ENCODE measurements around the gene SLC12A1. TPM values are rescaled to one million over a fixed set of nuclear protein-coding genes. Genes with fewer than 3 reads are reported as not detected.
A peak's percentile ranks its signal among the peaks of the same experiment; 100 is the strongest.
"Not testable (repeated sequence)": the region's sequence is repeated elsewhere in the genome, so short reads cannot be mapped to it uniquely, and the experiment has no call there.

SLC12A1 gene
- total RNA-seq, 1 experiment from 2014 or later = not detected

GRCh38 chr15:48297668-48298067, 91.6 kb downstream of the SLC12A1 start:
- no peak for DNase-seq (ENCODE audit: low read depth in 1 of 2, low spot score in 2 of 2)
- Histone ChIP-seq H3K27me3 (replicated peaks) (no peaks in the 10 kb centered on the region), H3K36me3 (no peaks in the 10 kb centered on the region), H3K4me1 (replicated peaks) (no peaks in the 10 kb centered on the region), H3K9me3 (replicated peaks) (no peaks in the 10 kb centered on the region; the same call in 1 of the 2 replicates), H3K4me3 (no peak overlapping the region), H3K27ac (no peak overlapping the region)

- Histone ChIP-seq H3K27ac (no peak overlapping the region), H3K36me3 (no peaks in the 10 kb centered on the region), H3K9me3 (replicated peaks) (no peaks in the 10 kb centered on the region; the same call in 1 of the 2 replicates), H3K4me1 (replicated peaks) (no peaks in the 10 kb centered on the region), H3K27me3 (replicated peaks) (no peaks in the 10 kb centered on the region), H3K4me3 (no peak overlapping the region)
- no peak for DNase-seq (ENCODE audit: low read depth in 1 of 2, low spot score in 2 of 2)
These were observed 92.8 kb downstream of the SLC12A1 start for GRCh38 chr15:48298914-48299313.

DNA sequence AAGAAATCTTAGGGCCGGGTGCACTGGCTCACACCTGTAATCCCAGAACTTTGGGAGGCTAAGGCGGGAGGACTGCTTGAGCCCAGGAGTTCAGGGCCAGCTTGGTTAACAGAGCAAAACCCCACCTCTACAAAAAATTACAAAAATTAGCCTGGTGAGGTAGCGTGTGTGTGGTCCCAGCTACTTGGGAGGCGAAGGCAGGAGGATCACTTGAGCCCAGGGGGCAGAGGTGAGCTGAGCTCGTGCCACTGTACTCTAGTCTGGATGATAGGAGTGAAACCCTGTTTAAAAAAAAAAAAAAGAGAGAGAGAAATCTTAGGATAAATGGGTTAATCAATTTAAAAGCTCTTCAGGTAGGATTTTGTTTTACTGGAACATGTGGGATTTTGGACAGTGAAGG, 93.9 kb downstream of the SLC12A1 start:
- Histone ChIP-seq H3K4me3 (no peak overlapping the region), H3K9me3 (replicated peaks) (no peaks in the 10 kb centered on the region; the same call in 1 of the 2 replicates), H3K4me1 (replicated peaks) (no peaks in the 10 kb centered on the region), H3K27me3 (replicated peaks) (no peaks in the 10 kb centered on the region), H3K27ac (no peak overlapping the region), H3K36me3 (no peaks in the 10 kb centered on the region)
- DNase-seq (ENCODE audit: low read depth in 1 of 2, low spot score in 2 of 2) = peak in 1 of 2 experiments; percentile 12

- no peak for DNase-seq (ENCODE audit: low read depth in 1 of 2, low spot score in 2 of 2)
- no peak overlapping the region for H3K27ac ChIP-seq
- no peak overlapping the region for H3K4me3 ChIP-seq
- H3K27me3 ChIP-seq (replicated peaks) = no peaks in the 10 kb centered on the region
- no peaks in the 10 kb centered on the region for H3K4me1 ChIP-seq (replicated peaks)
- no peaks in the 10 kb centered on the region for H3K36me3 ChIP-seq
- no peaks in the 10 kb centered on the region for H3K9me3 ChIP-seq (replicated peaks)
These were observed 98.3 kb downstream of the SLC12A1 start for GRCh38 chr15:48304398-48304797.

GRCh38 chr15:48306639-48307038, 100.5 kb downstream of the SLC12A1 start:
- no peak overlapping the region for H3K4me3 ChIP-seq
- H3K9me3 ChIP-seq (replicated peaks) = no peaks in the 10 kb centered on the region
- H3K27me3 ChIP-seq (replicated peaks) = no peaks in the 10 kb centered on the region
- DNase-seq (ENCODE audit: low read depth in 1 of 2, low spot score in 2 of 2) = no peak
- no peaks in the 10 kb centered on the region for H3K4me1 ChIP-seq (replicated peaks)
- H3K36me3 ChIP-seq = no peaks in the 10 kb centered on the region
- H3K27ac ChIP-seq = no peak overlapping the region

DNA sequence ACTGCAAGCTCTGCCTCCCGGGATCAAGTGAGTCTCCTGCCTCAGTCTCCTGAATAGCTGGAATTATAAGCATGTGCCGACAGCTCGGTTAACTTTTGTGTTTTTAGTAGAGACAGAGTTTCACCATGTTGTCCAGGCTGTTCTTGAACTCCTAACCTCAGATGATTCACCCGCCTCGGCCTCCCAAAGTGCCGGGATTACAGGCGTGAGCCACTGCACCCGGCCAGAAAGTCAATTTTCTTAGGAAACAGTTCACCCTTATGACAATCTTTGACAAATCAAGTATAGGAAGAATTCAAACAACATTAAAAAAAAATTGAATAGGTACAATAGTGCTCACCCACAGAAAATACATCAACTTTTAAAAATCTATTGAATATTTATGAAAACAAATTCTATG, 101.5 kb downstream of the SLC12A1 start:
- no peak for DNase-seq (ENCODE audit: low read depth in 1 of 2, low spot score in 2 of 2)
- Histone ChIP-seq H3K9me3 (replicated peaks) (no peaks in the 10 kb centered on the region), H3K4me3 (no peak overlapping the region), H3K27ac (no peak overlapping the region), H3K4me1 (replicated peaks) (no peaks in the 10 kb centered on the region), H3K36me3 (no peaks in the 10 kb centered on the region), H3K27me3 (replicated peaks) (no peaks in the 10 kb centered on the region)

- Histone ChIP-seq H3K4me1 (replicated peaks) (no peaks in the 10 kb centered on the region), H3K9me3 (replicated peaks) (no peaks in the 10 kb centered on the region), H3K36me3 (no peaks in the 10 kb centered on the region)
These were observed 103.6 kb downstream of the SLC12A1 start for GRCh38 chr15:48309740-48310139.

GRCh38 chr15:48313216-48313615, 107.1 kb downstream of the SLC12A1 start:
- DNase-seq (ENCODE audit: low read depth in 1 of 2, low spot score in 2 of 2) = no peak
- H3K9me3 ChIP-seq (replicated peaks) = no peaks in the 10 kb centered on the region
- no peaks in the 10 kb centered on the region for H3K36me3 ChIP-seq
- no peaks in the 10 kb centered on the region for H3K4me1 ChIP-seq (replicated peaks)
- H3K27ac ChIP-seq = no peak overlapping the region
- no peaks in the 10 kb centered on the region for H3K27me3 ChIP-seq (replicated peaks)
- no peak overlapping the region for H3K4me3 ChIP-seq

More at GRCh38 chr15:48309740-48310139, 103.6 kb downstream of the SLC12A1 start:
- Histone ChIP-seq H3K27ac (no peak overlapping the region), H3K27me3 (replicated peaks) (no peaks in the 10 kb centered on the region), H3K4me3 (no peak overlapping the region)
- no peak for DNase-seq (ENCODE audit: low read depth in 1 of 2, low spot score in 2 of 2)

DNA sequence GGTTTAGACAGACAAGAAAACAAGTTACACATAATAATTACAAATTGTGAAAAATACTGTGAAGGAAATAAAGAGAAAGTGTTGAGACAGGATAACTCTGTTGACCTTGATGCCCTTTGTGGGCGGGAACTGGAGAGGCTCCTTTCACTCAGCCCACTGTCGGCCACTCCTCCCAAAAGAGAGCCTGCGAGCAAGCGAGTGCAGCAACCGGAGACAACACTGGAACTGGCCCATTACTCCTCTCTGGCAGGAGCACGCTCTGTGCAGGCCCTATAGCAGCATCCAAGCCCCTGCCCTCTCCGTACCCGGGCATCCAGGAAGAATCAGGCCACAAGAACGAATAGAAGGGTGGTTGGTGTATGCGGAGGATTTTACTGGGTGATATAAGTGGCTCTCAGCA, 108.9 kb downstream of the SLC12A1 start:
- H3K27ac ChIP-seq = no peak overlapping the region
- no peaks in the 10 kb centered on the region for H3K9me3 ChIP-seq (replicated peaks)
- no peak for DNase-seq (ENCODE audit: low read depth in 1 of 2, low spot score in 2 of 2)
- no peaks in the 10 kb centered on the region for H3K4me1 ChIP-seq (replicated peaks)
- H3K36me3 ChIP-seq = no peaks in the 10 kb centered on the region
- no peaks in the 10 kb centered on the region for H3K27me3 ChIP-seq (replicated peaks)
- H3K4me3 ChIP-seq = no peak overlapping the region

DNA sequence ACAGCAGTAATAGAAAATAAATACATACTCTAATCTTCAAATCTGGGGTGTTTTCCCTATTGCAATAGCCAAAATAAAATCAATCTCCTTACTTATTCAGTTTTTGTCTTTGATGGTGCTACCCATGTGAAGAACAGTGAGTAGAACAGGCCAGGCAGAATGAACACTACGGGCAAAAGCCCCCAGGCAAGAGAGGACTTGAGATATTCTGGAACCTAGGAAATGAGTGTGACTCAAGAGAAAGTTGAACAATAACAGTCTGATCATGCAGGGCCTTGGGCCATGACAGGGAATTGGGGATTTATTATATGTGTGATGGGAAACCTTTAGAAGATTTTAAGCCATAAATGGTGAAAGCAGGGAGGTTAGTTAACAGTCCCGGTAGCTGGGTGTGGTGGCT, 111.1 kb downstream of the SLC12A1 start:
- Histone ChIP-seq H3K4me1 (replicated peaks) (no peaks in the 10 kb centered on the region), H3K27ac (no peak overlapping the region), H3K4me3 (no peak overlapping the region), H3K36me3 (no peaks in the 10 kb centered on the region), H3K9me3 (replicated peaks) (no peaks in the 10 kb centered on the region), H3K27me3 (replicated peaks) (no peaks in the 10 kb centered on the region)
- no peak for DNase-seq (ENCODE audit: low read depth in 1 of 2, low spot score in 2 of 2)

DNA sequence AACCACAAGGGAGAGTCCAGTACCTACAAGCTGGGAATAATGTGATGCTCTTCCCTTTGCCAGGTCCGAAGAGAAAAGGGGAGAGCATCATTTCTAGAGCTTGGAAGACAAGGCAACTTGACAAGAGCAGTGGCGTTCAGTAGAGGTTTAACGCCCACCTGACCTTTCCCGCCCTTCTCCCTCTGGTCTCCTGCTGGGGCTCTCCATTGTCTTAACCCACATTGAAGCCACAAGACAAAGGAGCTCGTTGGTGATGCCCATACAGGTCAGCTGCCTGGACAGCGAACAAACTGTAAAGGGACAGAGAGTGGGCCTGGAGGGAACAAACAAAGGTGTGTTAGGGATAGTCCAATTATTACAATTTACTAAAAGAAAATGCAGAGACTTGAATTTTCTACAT, 112.0 kb downstream of the SLC12A1 start:
- H3K27me3 ChIP-seq (replicated peaks) = no peaks in the 10 kb centered on the region
- no peak overlapping the region for H3K27ac ChIP-seq
- no peak overlapping the region for H3K4me3 ChIP-seq
- DNase-seq (ENCODE audit: low read depth in 1 of 2, low spot score in 2 of 2) = no peak
- no peaks in the 10 kb centered on the region for H3K4me1 ChIP-seq (replicated peaks)
- no peaks in the 10 kb centered on the region for H3K36me3 ChIP-seq
- H3K9me3 ChIP-seq (replicated peaks) = no peaks in the 10 kb centered on the region

DNA sequence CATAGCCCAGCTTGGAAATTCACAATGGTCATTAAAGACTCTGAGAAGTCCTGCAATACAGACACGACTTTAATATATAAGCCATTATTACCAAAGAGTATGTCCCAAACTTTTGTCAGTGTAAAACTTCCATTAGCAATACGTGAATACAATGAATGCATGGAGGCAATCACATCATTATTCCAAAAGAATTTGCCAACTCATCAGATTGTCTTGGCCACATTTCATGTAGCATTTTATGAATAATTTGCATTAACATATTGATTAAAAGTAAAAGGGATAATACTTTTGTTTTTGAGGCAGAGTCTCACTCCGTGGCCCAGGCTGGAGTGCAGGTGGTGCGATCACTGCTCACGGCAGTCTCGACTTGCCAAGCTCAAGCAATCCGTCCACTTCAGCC, 117.2 kb downstream of the SLC12A1 start:
- Histone ChIP-seq H3K4me3 (no peak overlapping the region), H3K9me3 (replicated peaks) (no peaks in the 10 kb centered on the region), H3K27me3 (replicated peaks) (no peaks in the 10 kb centered on the region), H3K4me1 (replicated peaks) (no peaks in the 10 kb centered on the region), H3K27ac (no peak overlapping the region), H3K36me3 (no peaks in the 10 kb centered on the region)
- DNase-seq (ENCODE audit: low read depth in 1 of 2, low spot score in 2 of 2) = no peak

DNA sequence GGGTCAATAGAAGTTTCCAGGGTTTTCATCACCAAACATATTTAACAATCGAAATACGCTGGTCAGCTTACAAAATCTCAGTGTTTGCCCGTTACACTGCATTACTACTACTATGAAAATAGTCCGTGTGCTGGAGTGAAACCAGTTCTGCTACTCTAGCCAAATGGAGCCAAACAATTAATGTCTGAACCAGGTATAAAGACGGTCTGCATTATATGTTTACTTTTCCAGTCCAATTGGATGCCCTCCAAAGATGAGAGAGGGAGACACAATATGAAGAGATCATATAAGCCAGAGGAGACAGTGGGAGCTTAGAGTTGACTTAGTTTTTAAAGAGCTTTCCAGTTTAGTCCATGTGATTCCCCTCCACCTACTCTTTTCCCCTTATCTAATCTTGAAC, 118.8 kb downstream of the SLC12A1 start:
- Histone ChIP-seq H3K4me3 (no peak overlapping the region), H3K9me3 (replicated peaks) (no peaks in the 10 kb centered on the region), H3K27ac (no peak overlapping the region), H3K27me3 (replicated peaks) (no peaks in the 10 kb centered on the region), H3K36me3 (no peaks in the 10 kb centered on the region), H3K4me1 (replicated peaks) (no peaks in the 10 kb centered on the region; the same call in 1 of the 2 replicates)
- DNase-seq (ENCODE audit: low read depth in 1 of 2, low spot score in 2 of 2) = no peak

DNA sequence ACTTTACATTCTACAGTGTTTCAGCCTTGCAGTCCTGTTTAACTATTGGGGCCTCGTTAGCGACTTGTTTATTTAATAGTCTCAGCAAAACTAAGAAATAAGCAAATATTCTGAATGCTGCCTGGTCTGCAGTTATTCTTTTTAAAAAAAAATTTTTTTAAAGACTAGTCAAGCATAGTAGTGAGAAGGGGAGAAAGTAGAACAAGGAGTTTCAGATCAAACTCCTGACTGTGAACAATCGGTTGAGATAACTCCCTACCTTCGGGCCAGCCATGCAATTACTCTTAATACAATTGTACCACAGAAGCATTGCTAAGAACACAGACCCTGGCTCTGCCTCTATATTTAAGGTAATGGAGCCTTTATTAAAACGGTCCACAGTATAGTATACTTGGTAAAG, 119.3 kb downstream of the SLC12A1 start:
- Histone ChIP-seq H3K36me3 (no peaks in the 10 kb centered on the region), H3K27me3 (replicated peaks) (no peaks in the 10 kb centered on the region), H3K9me3 (replicated peaks) (no peaks in the 10 kb centered on the region), H3K27ac (no peak overlapping the region), H3K4me3 (no peak overlapping the region), H3K4me1 (replicated peaks) (no peaks in the 10 kb centered on the region; the same call in 1 of the 2 replicates)
- no peak for DNase-seq (ENCODE audit: low read depth in 1 of 2, low spot score in 2 of 2)

GRCh38 chr15:48326180-48326579, 120.1 kb downstream of the SLC12A1 start:
- H3K27me3 ChIP-seq (replicated peaks); DNase-seq (ENCODE audit: low read depth in 1 of 2, low spot score in 2 of 2); H3K27ac ChIP-seq; H3K36me3 ChIP-seq; H3K4me1 ChIP-seq (replicated peaks); H3K4me3 ChIP-seq; H3K9me3 ChIP-seq (replicated peaks): not testable (repeated sequence)
